ENCODE measurements around the gene SERTM1. TPM values are rescaled to one million over a fixed set of nuclear protein-coding genes. Genes with fewer than 3 reads are reported as not detected.

SERTM1 gene
- total RNA-seq, 1 experiment from 2014 or later = 1.3 TPM

DNA sequence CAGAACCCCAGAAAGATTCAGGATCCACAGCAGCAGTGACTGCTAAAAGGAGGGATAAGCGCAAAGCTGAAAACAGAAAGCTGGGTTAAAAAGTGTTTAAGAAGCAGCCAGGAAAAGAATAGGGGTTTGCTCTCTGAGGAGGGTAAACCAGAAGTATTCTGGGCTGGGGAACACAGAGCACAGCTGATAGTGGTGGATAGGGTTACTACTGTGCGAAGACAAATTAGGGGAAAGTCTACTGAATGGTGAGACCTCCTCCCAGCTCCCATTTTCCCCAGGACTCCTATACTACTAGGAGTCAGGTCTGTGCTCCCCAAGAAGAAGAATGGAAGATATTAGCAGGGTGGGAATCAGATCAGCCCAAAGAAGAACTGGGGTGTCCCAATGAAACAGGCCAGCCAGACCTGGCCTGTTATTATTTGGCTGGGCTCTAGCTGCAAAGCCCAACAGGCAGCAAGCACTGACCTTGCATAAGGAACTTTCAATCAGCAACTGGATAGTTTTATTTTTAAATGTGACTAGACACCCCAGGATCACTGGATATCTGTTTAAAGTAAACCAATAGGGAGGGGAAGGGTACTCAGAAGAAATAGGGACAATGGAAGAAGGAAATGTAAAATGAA, 43.5 kb upstream of the SERTM1 start:
- ChIA-PET POLR2A (no interaction called here), CTCF (interaction anchor here (0.5 to 1.0 kb wide), 3 partner anchors 106 to 544 kb away, joined by 3 to 5 read pairs (median 5); no protein-coding TSS in a partner anchor)
- DNase-seq (ENCODE audit: low spot score) = no peak

DNA sequence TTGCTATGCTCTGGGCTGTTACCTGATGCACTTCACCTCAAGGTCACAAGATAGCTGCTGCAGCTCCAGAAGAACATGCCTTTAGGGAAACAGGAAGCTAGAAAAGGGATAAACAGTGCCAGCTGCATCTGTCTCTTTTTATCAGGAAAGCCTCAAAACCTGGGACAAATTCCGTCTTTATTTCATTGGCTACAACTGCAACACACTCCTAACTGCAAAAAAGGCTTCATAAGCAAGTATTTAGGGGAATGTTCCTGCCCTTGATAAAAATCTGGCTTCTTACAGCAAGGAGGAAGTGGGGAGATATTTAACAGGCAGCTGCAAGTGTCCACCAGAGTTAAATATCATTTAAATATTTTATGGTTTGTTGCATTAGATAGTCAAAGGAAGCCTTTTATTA, 34.2 kb upstream of the SERTM1 start:
- H3K4me1 Mint-ChIP-seq = peaks cover 6% of the 10 kb centered on the region
- DNase-seq (ENCODE audit: low spot score) = no peak
- CTCF ChIA-PET = no interaction called here
- H3K4me3 Mint-ChIP-seq = no peak overlapping the region
- TF ChIP-seq PRRX2 (CRISPR knock-in tag; IDR thresholded peaks at IDR 0.05) (no peak), SMAD4 (CRISPR knock-in tag; IDR thresholded peaks at IDR 0.05) (no peak), USF1 (CRISPR knock-in tag; IDR thresholded peaks at IDR 0.05) (no peak), GTF2I (CRISPR knock-in tag; conservative IDR thresholded peaks at IDR 0.05) (no peak), SOX15 (CRISPR knock-in tag; IDR thresholded peaks at IDR 0.05) (no peak), FOXK1 (CRISPR knock-in tag; IDR thresholded peaks at IDR 0.05) (no peak), ZBTB21 (CRISPR knock-in tag; IDR thresholded peaks at IDR 0.05; ENCODE audit: borderline replicate concordance) (no peak)
- TF ChIP-seq, protein P1, sequence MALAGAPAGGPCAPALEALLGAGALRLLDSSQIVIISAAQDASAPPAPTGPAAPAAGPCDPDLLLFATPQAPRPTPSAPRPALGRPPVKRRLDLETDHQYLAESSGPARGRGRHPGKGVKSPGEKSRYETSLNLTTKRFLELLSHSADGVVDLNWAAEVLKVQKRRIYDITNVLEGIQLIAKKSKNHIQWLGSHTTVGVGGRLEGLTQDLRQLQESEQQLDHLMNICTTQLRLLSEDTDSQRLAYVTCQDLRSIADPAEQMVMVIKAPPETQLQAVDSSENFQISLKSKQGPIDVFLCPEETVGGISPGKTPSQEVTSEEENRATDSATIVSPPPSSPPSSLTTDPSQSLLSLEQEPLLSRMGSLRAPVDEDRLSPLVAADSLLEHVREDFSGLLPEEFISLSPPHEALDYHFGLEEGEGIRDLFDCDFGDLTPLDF (CRISPR knock-in tag; IDR thresholded peaks at IDR 0.05) = no peak
- no peak for ATAC-seq
- H3K36me3 Mint-ChIP-seq = peaks cover 15% of the 10 kb centered on the region
- H3K27me3 Mint-ChIP-seq (ENCODE audit: low read depth) = peaks cover 4% of the 10 kb centered on the region
- H3K9me3 Mint-ChIP-seq = peaks cover 29% of the 10 kb centered on the region
- POLR2A ChIA-PET = no interaction called here
- H3K27ac Mint-ChIP-seq = no peak overlapping the region

More for the DNA sequence above, 43.5 kb upstream of the SERTM1 start:
- no peak overlapping the region for H3K4me3 Mint-ChIP-seq
- H3K27ac Mint-ChIP-seq = peak overlapping the region; percentile 60; the same call in 1 of the 2 replicates
- H3K4me1 Mint-ChIP-seq = peaks cover 42% of the 10 kb centered on the region
- H3K9me3 Mint-ChIP-seq = peaks cover 5% of the 10 kb centered on the region; the same call in 1 of the 2 replicates
- peak; percentile 80 for ATAC-seq
- peaks cover 2% of the 10 kb centered on the region for H3K27me3 Mint-ChIP-seq (ENCODE audit: low read depth)
- no peaks in the 10 kb centered on the region for H3K36me3 Mint-ChIP-seq
- 0 out of 2 replicates have a peak, but pooled peaks have one; percentile 25 for TF ChIP-seq ZNF317 (CRISPR knock-in tag; IDR thresholded peaks at IDR 0.05; ENCODE audit: borderline replicate concordance, low read depth)
- no peak for TF ChIP-seq RORB (CRISPR knock-in tag; IDR thresholded peaks at IDR 0.05)
- TF ChIP-seq, protein P2, sequence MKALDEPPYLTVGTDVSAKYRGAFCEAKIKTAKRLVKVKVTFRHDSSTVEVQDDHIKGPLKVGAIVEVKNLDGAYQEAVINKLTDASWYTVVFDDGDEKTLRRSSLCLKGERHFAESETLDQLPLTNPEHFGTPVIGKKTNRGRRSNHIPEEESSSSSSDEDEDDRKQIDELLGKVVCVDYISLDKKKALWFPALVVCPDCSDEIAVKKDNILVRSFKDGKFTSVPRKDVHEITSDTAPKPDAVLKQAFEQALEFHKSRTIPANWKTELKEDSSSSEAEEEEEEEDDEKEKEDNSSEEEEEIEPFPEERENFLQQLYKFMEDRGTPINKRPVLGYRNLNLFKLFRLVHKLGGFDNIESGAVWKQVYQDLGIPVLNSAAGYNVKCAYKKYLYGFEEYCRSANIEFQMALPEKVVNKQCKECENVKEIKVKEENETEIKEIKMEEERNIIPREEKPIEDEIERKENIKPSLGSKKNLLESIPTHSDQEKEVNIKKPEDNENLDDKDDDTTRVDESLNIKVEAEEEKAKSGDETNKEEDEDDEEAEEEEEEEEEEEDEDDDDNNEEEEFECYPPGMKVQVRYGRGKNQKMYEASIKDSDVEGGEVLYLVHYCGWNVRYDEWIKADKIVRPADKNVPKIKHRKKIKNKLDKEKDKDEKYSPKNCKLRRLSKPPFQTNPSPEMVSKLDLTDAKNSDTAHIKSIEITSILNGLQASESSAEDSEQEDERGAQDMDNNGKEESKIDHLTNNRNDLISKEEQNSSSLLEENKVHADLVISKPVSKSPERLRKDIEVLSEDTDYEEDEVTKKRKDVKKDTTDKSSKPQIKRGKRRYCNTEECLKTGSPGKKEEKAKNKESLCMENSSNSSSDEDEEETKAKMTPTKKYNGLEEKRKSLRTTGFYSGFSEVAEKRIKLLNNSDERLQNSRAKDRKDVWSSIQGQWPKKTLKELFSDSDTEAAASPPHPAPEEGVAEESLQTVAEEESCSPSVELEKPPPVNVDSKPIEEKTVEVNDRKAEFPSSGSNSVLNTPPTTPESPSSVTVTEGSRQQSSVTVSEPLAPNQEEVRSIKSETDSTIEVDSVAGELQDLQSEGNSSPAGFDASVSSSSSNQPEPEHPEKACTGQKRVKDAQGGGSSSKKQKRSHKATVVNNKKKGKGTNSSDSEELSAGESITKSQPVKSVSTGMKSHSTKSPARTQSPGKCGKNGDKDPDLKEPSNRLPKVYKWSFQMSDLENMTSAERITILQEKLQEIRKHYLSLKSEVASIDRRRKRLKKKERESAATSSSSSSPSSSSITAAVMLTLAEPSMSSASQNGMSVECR (CRISPR knock-in tag; IDR thresholded peaks at IDR 0.05; ENCODE audit: borderline replicate concordance) = no peak

DNA sequence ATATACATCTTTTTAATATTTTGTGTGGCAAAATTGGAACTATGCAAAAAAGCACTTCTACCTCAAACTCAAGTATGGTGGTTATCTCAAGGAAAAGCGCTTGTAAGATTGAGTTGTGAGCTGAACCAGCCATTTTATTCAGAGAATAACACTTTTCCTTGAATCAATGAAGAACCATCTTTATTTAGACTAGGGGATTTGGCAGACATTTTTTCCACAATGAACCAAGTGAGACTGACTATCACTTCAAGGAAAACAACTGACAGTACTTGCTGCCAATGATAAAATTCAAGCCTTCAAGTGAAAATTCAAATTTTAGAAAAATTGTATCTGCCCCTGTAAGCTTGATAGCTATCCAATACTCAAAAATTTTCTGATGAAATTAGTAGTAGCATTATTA, 23.2 kb upstream of the SERTM1 start:
- Mint-ChIP-seq H3K36me3 (peaks cover 4% of the 10 kb centered on the region), H3K4me1 (no peaks in the 10 kb centered on the region), H3K9me3 (peaks cover 22% of the 10 kb centered on the region), H3K4me3 (no peak overlapping the region), H3K27ac (no peak overlapping the region), H3K27me3 (ENCODE audit: low read depth) (no peaks in the 10 kb centered on the region)
- TF ChIP-seq, protein P3, sequence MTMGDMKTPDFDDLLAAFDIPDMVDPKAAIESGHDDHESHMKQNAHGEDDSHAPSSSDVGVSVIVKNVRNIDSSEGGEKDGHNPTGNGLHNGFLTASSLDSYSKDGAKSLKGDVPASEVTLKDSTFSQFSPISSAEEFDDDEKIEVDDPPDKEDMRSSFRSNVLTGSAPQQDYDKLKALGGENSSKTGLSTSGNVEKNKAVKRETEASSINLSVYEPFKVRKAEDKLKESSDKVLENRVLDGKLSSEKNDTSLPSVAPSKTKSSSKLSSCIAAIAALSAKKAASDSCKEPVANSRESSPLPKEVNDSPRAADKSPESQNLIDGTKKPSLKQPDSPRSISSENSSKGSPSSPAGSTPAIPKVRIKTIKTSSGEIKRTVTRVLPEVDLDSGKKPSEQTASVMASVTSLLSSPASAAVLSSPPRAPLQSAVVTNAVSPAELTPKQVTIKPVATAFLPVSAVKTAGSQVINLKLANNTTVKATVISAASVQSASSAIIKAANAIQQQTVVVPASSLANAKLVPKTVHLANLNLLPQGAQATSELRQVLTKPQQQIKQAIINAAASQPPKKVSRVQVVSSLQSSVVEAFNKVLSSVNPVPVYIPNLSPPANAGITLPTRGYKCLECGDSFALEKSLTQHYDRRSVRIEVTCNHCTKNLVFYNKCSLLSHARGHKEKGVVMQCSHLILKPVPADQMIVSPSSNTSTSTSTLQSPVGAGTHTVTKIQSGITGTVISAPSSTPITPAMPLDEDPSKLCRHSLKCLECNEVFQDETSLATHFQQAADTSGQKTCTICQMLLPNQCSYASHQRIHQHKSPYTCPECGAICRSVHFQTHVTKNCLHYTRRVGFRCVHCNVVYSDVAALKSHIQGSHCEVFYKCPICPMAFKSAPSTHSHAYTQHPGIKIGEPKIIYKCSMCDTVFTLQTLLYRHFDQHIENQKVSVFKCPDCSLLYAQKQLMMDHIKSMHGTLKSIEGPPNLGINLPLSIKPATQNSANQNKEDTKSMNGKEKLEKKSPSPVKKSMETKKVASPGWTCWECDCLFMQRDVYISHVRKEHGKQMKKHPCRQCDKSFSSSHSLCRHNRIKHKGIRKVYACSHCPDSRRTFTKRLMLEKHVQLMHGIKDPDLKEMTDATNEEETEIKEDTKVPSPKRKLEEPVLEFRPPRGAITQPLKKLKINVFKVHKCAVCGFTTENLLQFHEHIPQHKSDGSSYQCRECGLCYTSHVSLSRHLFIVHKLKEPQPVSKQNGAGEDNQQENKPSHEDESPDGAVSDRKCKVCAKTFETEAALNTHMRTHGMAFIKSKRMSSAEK (CRISPR knock-in tag; IDR thresholded peaks at IDR 0.05; ENCODE audit: borderline replicate concordance) = no peak
- TF ChIP-seq, protein P4, sequence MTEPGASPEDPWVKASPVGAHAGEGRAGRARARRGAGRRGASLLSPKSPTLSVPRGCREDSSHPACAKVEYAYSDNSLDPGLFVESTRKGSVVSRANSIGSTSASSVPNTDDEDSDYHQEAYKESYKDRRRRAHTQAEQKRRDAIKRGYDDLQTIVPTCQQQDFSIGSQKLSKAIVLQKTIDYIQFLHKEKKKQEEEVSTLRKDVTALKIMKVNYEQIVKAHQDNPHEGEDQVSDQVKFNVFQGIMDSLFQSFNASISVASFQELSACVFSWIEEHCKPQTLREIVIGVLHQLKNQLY (CRISPR knock-in tag; IDR thresholded peaks at IDR 0.05) = no peak
- TF ChIP-seq ZNF232 (CRISPR knock-in tag; IDR thresholded peaks at IDR 0.05) (no peak), ZNF138 (CRISPR knock-in tag; conservative IDR thresholded peaks at IDR 0.05) (no peak), NR3C1 (CRISPR knock-in tag; conservative IDR thresholded peaks at IDR 0.05; ENCODE audit: low read depth) (no peak), NR1H2 (CRISPR knock-in tag; IDR thresholded peaks at IDR 0.05) (no peak), ATF6 (CRISPR knock-in tag; IDR thresholded peaks at IDR 0.05) (no peak)
- no peak for DNase-seq (ENCODE audit: low spot score)
- ATAC-seq = no peak
- ChIA-PET CTCF (no interaction called here), POLR2A (interaction anchor here (0.5 kb wide), 1 partner anchor 44 kb away, joined by 3 read pairs; no protein-coding TSS in a partner anchor)

All from WTC11 (cell line).